HG03039 (cell line): ENCODE data around the gene ATXN1.
"Not testable (repeated sequence)": the region's sequence is repeated elsewhere in the genome, so short reads cannot be mapped to it uniquely, and the experiment has no call there.

Experiments used
- ATAC-seq: cut with Tn5 transposase; IDR thresholded peaks from one replicate; pipeline ENCODE4 v1.9.1; 2021; ENCODE audit warnings: mild to moderate bottlenecking, moderate library complexity; ENCODE audit not compliant: unreplicated experiment

ATXN1 gene

DNA sequence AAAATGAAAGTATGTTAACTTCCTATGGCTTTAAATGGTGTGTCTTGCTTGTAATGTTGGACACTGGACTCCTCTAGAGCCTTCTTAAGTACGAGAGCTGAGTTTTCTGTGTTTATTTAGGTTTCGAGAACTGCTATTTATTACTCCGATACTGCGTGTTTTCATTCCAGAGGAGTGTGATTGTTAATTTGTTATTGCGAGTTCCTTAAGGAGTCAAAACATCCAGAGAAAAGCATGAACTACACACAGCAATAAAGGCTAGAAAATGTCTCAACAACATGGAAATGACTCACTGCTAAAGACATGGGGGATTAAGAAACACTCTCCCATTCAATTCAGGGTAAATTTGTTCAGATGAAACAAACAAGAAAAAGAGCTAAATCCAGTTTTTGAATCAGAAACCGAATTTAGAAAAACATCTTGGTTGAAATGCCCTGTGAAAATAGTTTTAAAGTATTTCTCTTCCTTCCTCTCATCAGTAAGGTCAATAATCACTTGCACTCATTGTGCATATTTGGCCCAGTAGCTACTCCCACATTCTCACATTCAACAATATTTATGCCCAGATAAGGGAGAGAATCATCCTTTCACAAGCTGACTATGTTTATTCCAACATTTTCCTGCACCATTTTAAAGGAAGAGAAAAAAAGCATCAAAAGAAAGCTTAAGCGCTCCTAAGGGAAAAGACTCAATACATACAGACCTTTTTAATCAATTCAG lies 36.0 kb downstream of the ATXN1 start:
- no peak for ATAC-seq

DNA sequence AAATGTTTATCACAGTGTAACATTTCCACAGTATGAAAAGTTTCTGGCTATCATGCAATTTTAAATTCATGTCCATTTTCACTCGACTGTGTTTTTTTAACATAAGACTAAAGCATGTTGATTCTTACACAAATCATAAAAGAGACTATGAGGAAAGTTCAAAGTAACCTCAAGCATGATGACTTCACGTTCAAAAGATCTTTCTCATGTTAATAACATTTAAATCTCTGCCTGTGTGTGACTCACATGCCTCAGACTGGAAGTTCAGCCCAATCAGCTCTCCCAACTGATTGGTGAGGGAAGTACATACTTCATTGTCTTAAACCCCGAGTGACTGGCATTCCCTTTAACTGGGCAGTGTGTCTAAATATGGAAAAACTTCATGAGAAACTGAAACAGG lies 37.4 kb downstream of the ATXN1 start:
- ATAC-seq, result no peak

DNA sequence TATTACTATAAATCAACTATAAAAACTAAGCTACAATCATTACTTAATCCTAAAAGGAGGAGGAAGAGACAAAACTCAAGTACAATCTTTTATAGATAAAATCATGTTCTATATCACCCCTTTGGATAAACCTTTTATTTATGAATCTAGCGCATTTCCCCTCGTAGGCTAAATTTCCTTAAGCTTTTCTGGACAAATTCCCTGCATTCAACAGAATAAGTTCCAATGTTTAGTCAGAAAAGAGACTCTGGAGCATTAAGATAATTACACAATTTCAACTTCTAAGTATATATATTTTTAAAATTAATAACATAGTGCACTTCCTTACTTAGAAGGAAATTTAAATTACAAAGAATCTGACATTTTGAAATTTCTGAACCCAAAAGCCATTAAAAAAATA lies 37.9 kb downstream of the ATXN1 start:
- ATAC-seq, result no peak

DNA sequence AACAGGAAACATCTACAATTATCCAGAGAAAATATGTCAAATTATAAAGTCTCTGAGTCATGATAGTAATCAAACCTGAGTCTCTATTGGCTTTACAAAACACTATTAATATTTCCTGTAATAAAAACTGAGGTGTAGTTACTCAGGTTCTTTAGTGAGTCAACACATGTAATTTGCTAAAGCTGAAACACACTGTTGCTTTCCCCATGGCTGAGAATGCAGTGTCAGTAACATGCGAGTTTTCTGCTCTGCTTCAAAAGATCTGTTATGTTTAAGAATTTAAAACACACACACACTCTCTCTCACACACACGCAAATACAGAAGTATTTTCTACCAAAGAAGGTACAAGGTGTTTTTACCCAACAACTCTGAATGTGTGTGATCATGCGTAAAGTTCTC lies 38.6 kb downstream of the ATXN1 start:
- ATAC-seq, result no peak

DNA sequence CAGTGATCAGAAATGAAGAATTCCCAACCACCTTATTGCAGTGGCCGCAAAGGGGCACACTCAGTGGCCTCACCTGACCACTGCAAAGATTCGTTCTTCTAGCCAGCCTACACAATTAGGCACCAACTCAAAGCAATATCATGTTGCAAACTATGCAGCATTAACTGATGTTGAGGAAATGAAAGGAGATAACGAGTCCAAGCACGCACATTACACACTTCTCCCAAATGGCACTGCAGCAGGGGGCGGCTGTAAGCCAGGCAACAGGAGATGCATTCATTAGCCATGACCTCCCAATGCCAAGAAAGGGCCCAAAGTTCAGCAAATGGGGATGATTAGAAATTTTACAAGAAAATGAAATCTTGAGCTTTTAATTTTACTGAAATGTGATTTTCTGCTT lies 39.3 kb downstream of the ATXN1 start:
- ATAC-seq, result no peak

DNA sequence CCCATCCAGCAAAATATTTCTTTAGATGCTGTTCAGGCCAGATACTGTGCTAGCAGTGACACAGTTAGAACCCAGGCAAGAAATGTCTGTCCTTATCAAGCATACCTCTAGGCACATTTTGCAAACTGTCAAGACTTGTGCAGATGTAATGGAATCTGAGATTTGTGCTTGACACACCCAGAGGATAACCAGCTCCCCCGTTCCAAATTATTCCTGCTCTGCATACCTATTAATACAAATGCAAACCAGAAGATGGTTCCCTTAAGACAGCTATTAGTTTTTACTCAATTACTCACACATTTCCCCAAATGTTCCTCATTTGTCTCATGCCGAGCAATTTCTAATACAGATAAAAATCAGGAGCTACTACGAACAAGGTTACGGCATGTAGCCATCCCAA lies 40.4 kb downstream of the ATXN1 start:
- ATAC-seq, result no peak

DNA sequence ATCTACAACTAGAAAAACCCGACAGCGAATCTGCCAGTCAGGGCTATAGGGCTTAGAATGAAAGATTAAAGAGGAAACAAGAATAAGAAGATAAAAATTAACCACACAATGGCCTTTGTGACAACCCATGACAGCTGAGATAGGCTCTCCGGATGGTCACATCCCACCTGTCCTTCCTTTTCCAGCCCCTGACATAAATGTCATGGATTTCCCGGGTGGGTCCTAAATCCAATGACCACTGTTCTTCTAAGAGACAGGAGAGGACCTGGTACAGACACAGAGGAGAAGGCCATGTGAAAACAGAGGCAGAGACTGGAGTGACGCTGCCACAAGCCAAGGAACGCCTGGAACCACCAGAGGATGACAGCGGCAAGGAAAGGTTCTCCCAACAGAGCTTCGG lies 41.8 kb downstream of the ATXN1 start:
- ATAC-seq, result no peak

DNA sequence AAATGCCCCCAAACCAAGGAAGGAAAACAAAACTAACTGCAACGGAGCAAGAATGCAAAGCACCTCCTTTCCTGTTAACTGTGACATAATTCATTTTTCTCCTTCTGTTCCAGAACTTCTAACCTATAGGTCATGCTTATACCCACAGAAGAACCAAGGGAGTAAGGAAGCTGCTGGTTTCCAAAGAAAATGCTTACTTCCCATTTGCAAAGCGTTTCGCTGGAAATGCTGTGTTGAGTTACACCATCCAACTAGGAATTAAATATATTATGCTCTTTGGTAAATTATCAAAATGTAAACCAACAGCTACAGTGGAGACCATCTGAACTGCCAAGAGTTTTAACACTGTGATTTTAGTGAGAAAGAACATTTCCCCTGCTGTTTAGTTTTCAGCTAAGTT lies 42.9 kb downstream of the ATXN1 start:
- ATAC-seq, result no peak

DNA sequence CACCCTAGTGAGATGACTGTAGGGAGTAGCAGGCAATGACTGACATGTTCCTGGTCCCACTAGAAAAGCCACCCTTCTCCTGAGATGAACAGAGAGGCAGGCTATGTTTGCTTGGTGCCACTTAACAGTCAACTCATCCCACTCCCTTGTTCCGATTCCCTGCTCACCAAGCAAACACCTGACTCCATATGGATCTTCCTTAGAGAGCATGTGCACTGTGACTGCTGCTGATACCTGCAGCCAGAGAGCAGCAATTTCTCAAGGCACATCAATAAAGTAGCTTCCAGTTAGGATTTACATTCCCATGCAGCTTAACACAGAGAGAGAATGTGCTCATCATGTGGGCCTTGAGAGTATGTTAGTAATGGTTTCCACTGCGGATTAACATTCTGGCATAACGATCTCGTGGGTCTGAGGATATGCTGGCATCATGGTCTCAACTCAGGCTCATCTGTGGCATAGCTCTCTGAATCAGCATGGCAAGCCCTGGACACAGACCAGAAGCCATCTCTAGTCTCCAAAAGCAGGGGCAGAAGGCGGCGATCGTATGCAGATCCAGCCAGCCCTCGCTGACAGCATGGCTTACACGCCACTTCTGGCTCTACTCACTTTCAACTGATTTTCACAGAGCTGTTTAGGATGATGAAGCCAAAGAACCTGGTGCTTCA lies 43.9 kb downstream of the ATXN1 start:
- no peak for ATAC-seq

DNA sequence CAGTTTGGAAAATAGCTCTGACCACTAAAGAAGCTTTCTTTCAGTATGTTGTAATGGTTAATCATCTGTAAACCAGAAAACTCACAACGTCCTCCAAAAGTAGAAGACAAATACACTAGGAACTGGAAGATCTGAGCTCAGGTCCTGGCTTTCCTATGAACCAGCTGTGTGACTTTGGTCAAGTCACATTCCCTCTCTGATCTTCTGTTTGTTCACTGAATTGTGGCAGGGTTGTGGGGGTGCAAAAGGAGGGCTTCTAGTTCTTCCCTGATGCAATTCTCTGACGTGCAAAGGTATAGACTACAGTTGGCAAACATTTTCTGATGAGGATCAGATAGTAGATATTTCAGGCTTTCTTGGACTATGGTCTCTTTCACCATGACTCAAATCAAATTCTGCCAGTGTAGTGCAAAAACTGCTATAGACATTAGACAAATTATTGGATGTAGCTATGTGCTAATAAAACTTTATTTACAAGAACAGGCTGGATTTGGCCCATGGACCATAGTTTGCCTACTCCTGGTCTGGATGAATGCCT lies 44.9 kb downstream of the ATXN1 start:
- ATAC-seq, result no peak

DNA sequence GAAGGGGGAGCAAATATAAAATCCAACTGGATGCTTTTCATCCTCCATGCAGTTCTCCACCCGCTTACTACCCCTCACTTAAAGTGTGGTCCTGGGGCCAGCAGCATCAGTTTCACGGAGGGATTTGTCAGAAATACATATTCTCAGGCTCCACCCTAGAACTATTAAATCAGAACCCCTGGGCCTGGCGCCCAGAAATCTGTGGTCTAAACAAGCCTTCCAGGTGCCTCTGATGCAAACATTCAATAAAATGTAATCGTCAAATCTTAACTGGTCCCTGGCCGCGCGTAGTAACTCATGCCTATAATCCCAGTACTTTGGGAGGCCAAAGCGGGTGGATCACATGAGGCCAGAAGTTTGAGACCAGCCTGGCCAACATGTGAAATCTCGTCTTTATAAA lies 47.7 kb downstream of the ATXN1 start:
- no peak for ATAC-seq

DNA sequence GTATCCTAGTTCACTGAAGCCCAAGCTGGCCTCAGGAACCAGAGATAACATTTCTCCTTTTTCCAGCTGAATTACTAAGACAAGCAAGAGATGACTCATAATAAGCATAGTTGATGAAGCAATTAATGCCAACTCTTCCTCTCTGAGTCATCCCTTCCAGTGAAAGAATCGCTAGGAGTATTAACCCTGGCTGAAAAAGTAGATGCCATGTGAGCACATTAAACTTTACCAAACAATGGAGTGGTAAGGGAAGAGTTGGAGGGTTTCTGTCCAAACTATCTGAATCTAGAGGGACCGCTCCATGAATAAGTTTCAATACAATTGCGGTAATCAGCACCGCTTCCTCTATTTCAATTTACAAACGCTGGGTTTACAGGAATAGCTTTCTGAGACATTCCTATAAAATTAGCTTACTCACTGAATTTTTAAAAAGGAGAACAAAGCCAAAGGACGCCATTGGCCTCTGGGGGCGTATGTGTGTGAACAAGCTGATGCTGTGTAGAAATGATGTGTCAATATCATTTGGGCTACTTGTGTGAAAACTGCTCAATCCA lies 48.3 kb downstream of the ATXN1 start:
- ATAC-seq, result no peak

DNA sequence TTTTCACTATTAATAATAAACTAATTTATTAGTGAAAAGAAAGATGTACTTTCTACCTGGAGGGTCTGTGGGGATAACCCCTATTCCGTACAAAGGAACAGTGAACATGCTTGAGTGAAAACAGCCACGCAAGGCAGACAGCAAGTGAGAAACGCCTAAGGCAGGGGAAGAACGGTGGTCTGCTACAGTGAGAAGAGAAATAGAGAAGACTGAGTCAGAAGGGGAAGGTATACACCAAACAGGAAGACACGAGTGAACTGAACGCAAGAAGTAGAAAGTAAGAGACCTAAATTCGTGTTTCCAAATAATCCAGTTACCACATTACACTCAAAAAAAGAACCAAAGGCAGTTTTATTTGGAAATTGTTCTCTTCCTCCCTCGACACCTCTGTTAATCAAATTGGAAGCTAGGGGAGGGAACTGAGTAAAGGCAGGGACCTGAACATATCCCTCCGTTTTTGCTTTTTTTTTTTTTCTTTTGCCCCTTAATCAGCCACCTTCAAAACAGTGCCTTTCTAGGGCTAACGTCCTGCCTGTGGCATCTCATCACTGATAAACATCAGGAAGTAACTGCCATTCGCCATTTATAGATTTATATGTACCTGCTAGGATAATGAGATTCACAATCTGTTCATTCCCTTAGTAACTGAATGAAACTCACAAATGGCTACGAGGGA lies 48.9 kb downstream of the ATXN1 start:
- ATAC-seq, result no peak

DNA sequence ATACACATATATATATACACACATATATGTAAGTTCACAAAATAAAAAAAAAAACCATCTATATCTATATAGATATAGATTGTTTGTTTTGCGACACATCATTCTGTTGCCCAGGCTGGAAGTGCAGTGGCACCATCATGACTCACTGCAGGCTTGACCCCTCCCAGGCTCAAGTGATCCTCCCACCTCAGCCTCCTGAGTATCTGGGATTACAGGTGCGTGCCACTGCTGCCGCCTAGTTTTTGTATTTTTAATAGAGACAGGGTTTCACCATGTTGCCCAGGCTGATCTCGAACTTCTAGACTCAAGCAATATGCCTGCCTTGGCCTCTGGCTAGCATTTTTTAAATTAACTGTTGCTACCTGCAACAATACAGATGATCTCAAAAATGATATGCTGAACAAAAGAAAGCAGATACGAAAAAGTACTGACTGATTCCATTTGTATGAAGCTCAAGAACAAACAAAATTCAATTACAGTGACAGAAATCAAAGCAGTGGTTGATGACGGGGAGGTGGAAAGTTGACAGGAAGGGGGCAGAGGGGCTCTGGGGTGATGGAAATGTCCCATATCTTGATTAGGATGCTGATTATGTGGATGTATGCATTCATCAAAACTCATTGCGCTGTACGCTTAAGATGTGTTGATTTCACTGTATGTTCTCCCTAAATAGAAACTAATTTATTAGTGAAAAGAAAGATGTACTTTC lies 49.6 kb downstream of the ATXN1 start:
- ATAC-seq, result no peak

DNA sequence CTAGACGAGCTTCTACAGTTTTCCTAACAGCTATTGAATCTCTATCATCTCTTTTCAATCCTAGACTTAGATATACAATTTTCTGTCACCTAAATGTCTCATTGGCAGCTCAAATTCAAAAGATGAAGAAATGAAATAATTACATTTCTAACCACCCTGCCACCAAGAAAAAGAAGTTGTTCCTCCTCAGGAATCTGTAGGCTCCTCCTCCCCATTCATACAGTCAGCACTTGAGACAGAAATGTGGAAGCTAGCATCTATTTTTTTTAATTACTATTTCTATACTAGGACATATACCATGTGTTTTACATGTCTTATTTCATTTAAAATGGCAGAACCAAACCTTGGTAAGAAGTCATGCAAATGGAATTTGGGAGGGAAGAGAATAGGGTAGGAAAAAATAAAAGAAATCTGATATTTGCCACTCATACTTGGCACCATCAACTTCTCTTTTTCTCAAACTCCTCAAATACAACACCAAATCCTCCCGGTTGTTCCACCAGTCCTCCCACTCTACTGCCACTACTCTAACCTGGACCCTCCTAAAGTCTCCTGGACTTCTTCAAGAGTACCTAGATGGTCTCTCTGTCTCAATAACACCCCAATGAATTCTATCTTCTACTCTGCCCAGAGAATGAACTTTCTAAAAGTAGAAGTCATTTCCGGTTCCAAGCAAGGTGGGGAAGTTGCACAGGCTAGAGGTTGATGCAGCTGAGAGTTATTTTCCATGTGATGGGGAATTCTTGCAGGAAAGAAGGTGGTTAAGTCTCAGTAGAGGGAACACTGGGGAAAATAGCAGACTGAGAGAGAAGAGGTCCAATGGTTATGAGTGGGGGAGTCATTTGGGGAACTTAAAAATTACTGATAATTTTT lies 54.1 kb downstream of the ATXN1 start:
- ATAC-seq, result no peak

DNA sequence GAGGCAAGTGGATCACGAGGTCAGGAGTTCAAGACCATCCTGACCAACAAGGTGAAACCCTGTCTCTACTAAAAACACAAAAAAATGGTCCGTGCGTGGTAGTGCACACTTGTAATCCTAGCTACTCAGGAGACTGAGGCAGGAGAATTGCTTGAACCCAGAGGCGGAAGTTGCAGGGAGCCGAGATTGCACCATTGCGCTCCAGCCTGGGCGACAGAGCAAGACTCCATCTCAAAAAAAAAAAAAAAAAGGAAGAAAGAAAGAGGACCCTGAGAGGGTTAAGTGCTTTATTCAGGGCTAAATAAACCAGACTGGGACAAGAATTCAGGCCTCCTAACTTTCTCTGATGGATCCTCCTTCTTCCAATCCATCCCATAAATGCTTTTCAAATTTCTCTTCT lies 54.8 kb downstream of the ATXN1 start:
- not testable (repeated sequence) for ATAC-seq

DNA sequence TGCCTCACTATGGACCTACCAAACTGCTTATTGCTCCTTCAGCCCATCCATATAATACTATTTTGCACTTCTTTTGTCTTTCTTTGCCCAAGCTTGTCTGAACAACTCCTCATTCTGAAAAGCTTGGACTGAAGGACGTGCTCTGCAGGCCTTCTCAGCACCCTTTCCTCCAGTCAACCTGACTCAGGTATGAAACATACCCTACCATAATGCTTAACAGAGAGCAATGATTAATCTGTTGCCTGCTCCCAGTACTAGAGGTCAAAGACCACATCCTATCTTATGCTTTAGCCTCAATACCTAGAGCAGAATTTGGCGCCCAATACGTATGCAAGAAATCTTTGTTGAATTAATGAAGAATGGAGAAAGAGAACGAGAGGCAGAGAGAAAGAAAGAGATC lies 55.2 kb downstream of the ATXN1 start:
- no peak for ATAC-seq

DNA sequence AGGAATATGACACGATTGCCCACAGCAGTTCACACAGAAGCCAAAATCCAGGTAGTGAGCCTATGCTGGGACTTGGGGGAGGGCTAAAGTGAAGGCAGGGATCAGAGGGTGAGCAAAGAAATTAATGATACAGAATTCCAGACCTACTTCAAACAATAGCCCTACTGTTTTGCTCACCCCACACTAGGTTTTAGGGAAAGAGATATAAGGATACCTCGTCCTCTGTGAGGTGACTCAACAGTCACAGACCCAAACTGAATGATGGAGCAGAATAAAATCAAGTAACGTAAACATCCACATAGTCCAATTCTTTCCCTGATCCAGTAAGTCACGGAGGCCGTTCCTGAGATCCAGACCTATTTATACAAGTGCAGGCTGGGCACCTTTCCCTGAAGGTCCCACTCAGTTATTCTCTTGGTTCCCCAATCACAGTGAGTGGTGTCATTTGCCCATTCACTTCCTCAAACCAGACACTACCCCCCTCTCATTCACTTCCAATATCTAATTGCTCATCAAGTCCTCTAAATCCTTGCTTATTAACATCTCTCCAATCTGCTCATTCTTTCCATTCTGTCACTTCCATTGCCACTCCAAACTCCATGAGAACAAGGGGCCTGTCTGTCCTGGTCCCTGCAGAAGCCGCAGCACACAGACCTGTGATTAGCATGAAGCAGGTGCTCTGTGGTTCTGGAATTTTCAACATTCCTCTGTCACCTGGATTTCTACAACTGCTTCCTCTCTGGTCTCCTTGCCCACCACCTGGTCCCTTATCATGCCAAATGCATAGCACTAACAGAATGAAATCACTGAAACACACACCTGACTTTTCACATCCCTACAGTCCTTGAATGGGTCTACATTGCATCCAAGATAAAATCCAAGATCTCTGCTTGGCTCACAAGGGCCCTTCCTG lies 55.9 kb downstream of the ATXN1 start:
- no peak for ATAC-seq

DNA sequence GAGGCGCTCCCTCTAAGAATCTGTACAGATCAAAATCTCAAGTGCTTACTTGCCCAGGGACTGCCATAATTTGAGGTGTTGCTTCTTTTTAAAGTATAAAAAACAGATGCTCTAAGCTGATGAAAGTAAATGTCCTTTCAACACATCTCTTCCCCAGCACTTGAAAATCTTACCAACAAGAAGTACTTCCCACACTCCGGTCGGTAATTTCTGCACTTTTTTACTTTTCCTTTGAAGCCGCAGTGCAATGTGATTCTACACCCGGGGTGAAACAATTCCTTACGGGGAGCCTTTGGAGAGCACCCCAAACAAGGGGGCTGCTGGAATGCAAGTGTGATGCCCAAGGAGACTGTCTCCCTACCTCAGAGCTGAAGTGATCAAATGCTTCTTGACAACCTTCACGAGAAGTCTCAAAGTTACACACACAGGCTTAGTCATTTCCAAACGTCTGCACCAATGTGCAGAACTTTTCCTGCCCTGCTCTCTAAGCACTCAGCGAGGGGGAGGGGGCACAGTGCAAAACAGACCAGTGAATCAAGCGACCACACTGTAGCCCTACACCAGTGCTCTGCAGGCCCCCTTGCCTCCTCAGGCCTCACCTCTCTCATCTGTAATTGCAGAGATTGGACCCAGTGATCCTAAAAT lies 56.7 kb downstream of the ATXN1 start:
- ATAC-seq, result no peak
